Fibroblast of mammary gland (primary cell): Measurements from ENCODE around the gene SFT2D2.

ENCODE experiments used
- DNase-seq: peaks from one replicate; pipeline ENCODE4 v3.0.0-alpha.2; 2010; ENCODE audit warnings: low read depth
- H3K4me3 ChIP-seq: 2 replicates; pipeline ENCODE4 v1.5.1; 2011; ENCODE audit warnings: low read depth, mild to moderate bottlenecking, low read length, moderate library complexity; ENCODE audit not compliant: control insufficient read depth
- TF ChIP-seq, protein P1 (sequence below): conservative IDR thresholded peaks from 2 replicates; pipeline ENCODE4 v1.5.1; 2011; ENCODE audit warnings: low read depth, low read length, inconsistent platforms; ENCODE audit not compliant: control insufficient read depth, insufficient read depth

Gene SFT2D2

DNA sequence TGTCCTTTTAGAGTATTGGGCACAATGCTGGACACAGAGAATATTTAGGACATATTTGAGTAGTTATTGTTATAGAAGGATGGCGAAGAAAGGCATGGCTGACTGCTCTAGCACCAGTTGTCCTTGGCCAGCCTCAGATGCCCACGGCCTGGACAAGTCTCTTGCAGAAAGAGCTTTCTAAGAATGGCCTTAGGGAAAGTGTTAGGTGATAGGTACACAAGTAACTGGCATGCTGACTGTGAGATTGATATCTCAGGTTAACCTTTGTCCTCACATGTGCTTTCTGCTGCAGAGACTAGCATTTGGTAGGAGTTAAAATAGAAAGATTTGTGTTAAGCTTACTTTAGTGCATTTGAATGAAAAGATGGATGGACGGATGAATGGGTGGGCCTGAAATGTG lies 10.1 kb downstream of the SFT2D2 start:
- H3K4me3 ChIP-seq: no peak overlapping the region
- TF ChIP-seq, protein P1, sequence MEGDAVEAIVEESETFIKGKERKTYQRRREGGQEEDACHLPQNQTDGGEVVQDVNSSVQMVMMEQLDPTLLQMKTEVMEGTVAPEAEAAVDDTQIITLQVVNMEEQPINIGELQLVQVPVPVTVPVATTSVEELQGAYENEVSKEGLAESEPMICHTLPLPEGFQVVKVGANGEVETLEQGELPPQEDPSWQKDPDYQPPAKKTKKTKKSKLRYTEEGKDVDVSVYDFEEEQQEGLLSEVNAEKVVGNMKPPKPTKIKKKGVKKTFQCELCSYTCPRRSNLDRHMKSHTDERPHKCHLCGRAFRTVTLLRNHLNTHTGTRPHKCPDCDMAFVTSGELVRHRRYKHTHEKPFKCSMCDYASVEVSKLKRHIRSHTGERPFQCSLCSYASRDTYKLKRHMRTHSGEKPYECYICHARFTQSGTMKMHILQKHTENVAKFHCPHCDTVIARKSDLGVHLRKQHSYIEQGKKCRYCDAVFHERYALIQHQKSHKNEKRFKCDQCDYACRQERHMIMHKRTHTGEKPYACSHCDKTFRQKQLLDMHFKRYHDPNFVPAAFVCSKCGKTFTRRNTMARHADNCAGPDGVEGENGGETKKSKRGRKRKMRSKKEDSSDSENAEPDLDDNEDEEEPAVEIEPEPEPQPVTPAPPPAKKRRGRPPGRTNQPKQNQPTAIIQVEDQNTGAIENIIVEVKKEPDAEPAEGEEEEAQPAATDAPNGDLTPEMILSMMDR: no peak
- no peak for DNase-seq

DNA sequence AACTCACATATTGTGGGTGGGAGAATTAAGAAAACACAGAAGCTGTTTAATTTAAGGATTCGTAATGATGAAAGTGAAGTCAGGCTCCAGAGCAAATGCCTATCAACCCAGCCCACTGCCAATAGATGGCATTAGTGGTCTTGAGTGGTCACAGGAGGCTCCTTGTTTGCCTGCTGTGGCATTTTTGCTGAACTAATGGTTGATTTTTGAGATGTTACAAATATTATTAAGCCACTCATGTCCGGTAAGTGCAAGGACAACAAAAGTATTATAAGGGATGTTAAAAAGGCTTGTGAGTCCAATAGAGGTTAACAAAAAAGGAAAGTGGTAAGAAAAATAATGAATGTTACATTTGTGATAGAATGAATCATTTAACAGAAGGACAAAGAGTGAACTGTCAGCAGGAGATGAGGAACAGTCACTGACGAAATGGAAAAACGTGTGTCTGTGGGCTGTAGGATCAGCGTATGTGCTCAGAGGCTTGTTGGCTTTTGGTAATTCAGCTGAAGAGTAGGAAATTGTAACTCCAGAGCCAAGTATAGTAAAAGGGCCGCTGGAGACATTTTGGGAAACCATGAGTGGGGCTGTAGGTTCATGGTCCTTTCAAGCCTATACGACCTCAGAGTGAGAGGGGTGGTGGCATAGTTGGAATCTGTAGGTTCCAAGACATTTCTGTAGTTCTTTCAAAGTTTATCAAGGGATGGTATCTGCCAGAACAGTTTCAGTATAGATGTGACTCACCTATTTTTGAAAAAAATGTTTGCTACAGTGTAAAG lies 11.2 kb downstream of the SFT2D2 start:
- no peak overlapping the region for H3K4me3 ChIP-seq
- DNase-seq: peak; percentile 69
- TF ChIP-seq, protein P1: no peak

DNA sequence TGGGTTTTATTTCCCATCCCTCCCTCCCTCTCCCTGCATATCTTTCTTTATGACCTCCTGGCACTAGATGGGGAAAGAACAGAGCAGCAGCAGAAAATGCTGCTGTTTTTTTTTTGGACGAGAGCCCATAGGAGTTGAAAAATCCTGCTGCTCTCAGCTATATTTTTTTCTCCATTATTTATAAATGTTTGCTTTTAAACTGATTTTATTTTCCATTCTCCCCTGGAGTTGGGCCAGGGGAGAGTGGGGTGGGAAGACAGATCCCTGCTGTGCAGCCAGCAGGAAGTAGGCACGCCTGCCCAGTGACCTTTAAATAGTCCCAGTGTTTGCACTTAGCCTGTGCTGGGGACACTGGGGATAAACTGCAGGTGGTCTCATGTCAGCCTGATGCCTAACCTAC lies 17.4 kb downstream of the SFT2D2 start:
- no peak for DNase-seq
- TF ChIP-seq, protein P1: no peak

DNA sequence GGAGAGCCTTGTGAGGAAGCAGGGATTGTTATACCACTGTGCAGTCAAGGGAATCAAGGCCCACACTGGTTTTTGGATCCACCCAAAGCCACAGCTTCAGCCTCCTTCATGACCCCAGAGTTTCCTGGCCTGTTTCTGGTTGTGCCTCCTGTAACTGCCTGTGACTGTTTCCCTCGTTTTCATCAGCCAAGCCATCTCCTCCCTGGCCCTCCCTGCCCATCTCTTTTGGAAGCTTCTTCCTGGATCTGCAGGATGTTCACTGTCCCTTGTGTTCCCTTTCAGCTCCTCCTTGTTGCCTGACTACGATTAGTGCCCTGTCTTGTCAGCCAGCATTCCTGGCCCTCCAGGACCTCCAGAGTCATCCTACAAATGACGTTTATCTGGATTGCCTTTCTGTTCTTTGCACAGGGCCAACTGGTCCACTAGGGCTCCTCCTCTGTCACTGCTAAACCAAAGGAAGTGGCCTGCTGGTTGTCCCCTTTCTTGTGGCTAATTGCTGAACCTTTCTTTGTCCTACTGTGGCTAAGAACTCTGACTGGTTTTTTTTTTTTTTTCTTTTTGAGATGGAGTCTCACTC lies 17.9 kb downstream of the SFT2D2 start:
- TF ChIP-seq, protein P1: no peak
- no peak for DNase-seq
- no peak overlapping the region for H3K4me3 ChIP-seq

More for the DNA sequence above, 17.4 kb downstream of the SFT2D2 start:
- no peak overlapping the region for H3K4me3 ChIP-seq

DNA sequence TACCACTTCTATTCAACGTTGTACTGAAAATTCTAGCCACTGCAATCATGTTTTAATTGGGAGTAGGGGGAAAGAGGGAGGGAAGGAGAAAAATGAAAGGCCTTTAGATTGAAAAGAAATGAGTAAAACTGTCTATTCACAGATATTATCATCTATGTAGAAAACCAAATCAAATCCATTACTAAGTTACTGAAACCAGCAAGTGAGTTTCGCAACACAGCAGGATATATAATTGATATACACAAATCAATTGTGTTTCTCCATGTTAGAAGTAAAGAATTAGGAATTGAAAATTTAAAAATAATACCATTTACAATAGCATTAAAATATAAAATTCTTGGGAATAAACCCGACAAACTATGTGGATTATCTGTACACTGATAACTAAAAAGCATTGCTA lies 19.2 kb downstream of the SFT2D2 start:
- TF ChIP-seq, protein P1: no peak
- DNase-seq: no peak
- no peak overlapping the region for H3K4me3 ChIP-seq

DNA sequence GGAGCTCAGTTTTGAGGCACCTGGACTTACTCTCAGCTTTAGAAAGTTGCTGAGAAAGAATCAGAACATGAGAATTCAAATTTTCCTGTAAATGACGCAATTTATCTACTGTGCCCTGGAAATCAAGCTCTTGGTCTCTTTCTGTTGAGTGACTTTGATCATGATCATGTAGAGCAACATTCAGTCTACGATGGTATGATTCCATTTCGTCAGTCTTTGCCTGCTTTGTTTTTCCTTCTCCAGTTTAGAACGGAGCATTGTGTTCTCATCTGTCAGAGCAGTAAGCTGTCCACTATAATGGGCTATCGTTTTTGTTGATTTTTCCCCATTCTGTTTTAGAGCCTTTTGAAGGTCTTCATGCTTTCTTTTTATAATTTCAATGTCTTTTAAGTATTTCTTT lies 20.7 kb downstream of the SFT2D2 start:
- TF ChIP-seq, protein P1: no peak
- DNase-seq: no peak
- H3K4me3 ChIP-seq: no peak overlapping the region
